ENCODE measurements around the gene METTL25B. TPM values are rescaled to one million over a fixed set of nuclear protein-coding genes. Genes with fewer than 3 reads are reported as not detected.

METTL25B gene
- total and polyA plus RNA-seq, 2 of the 13 experiments (the other 11 are each of a cell fraction or from before 2014, with no cell fraction given) = 11.9 to 24.0 TPM

- TF ChIP-seq HNRNPH1 (optimal IDR thresholded peaks at IDR 0.05; ENCODE audit: low read depth, low read length) = no peak
- TF ChIP-seq SIN3A (IDR thresholded peaks at IDR 0.05; ENCODE audit: borderline replicate concordance, low read depth, low read length) = peak; percentile 78; the same call in 1 of the 2 replicates
- TF ChIP-seq ZNF142 (CRISPR knock-in tag; IDR thresholded peaks at IDR 0.05) = no peak
- TF ChIP-seq ATAD3A (CRISPR knock-in tag; IDR thresholded peaks at IDR 0.05) = no peak
- TF ChIP-seq MYPOP (CRISPR knock-in tag; IDR thresholded peaks at IDR 0.05) = peak; percentile 58; the same call in 1 of the 2 replicates
- peak; percentile 54; the same call in 1 of the 2 replicates for TF ChIP-seq ARNT2 (CRISPR knock-in tag; IDR thresholded peaks at IDR 0.05; ENCODE audit: low read depth)
- no peak for TF ChIP-seq FOXA3 (CRISPR knock-in tag; IDR thresholded peaks at IDR 0.05)
- TF ChIP-seq SMARCC2 (IDR thresholded peaks at IDR 0.05) = no peak
- no peak for TF ChIP-seq PHF21A (CRISPR knock-in tag; IDR thresholded peaks at IDR 0.05)
- TF ChIP-seq TBX2 (CRISPR knock-in tag; IDR thresholded peaks at IDR 0.05; ENCODE audit: borderline replicate concordance) = peak; percentile 21; the same call in 1 of the 2 replicates
- TF ChIP-seq ZFP90 (CRISPR knock-in tag; IDR thresholded peaks at IDR 0.05; ENCODE audit: borderline replicate concordance) = no peak
- no peak for TF ChIP-seq TOPORS (CRISPR knock-in tag; IDR thresholded peaks at IDR 0.05)
- TF ChIP-seq RAD21 (CRISPR knock-in tag; IDR thresholded peaks at IDR 0.05) = peak; percentile 46
- no peak for TF ChIP-seq ZNF619 (CRISPR knock-in tag; IDR thresholded peaks at IDR 0.05)
- TF ChIP-seq ZNF333 (CRISPR knock-in tag; IDR thresholded peaks at IDR 0.05; ENCODE audit: borderline replicate concordance) = no peak
- TF ChIP-seq DRAP1 (CRISPR knock-in tag; IDR thresholded peaks at IDR 0.05) = no peak
- TF ChIP-seq ATF4 (CRISPR knock-in tag; IDR thresholded peaks at IDR 0.05) = no peak; a peak in 1 of 4 replicates
- peak; percentile 82 for TF ChIP-seq RFX3 (CRISPR knock-in tag; IDR thresholded peaks at IDR 0.05)
- no peak for TF ChIP-seq MAFF (IDR thresholded peaks at IDR 0.05; ENCODE audit: low read depth, low read length)
- TF ChIP-seq ZNF7 (CRISPR knock-in tag; IDR thresholded peaks at IDR 0.05) = no peak
- TF ChIP-seq ZNF558 (CRISPR knock-in tag; IDR thresholded peaks at IDR 0.05; ENCODE audit: borderline replicate concordance) = no peak
- no peak for TF ChIP-seq ZNF670 (CRISPR knock-in tag; IDR thresholded peaks at IDR 0.05; ENCODE audit: borderline replicate concordance)
These were observed 18.7 kb downstream of the METTL25B start (continued) for GRCh38 chr1:156746728-156747631.

All from HepG2 (cell line).